Activated naive CD4-positive, alpha-beta T cell treated with anti-CD3 and anti-CD28 coated beads, Interleukin-2, amount 50 U/mL, for 16 hours (primary cell): Measurements from ENCODE around the gene SFXN5.
A peak's percentile ranks its signal among the peaks of the same experiment; 100 is the strongest.
"Not testable (repeated sequence)": the region's sequence is repeated elsewhere in the genome, so short reads cannot be mapped to it uniquely, and the experiment has no call there.

Source experiments
- DNase-seq: peaks from one replicate; pipeline ENCODE4 v3.0.0-alpha.2; 2020

SFXN5 gene

DNA sequence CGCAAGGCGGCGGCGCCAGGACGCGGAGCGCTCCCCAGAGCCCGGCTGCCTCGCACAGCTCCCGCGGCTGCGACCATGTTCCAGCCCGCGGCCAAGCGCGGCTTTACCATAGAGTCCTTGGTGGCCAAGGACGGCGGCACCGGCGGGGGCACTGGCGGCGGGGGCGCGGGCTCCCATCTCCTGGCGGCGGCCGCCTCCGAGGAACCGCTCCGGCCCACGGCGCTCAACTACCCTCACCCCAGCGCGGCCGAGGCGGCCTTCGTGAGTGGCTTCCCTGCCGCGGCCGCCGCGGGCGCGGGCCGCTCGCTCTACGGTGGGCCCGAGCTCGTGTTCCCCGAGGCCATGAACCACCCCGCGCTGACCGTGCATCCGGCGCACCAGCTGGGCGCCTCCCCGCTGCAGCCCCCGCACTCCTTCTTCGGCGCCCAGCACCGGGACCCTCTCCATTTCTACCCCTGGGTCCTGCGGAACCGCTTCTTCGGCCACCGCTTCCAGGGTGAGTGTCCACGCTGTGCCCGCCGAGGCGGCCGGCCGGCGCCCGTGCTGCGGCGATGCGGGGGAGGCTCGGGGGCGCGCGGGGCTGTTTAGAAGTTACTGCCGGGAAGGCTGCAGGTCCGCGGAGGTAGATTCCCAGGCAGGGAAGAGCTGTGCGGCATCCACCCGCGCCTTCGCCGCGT is 153.5 kb downstream of the SFXN5 start:
- DNase-seq = peak; percentile 34

DNA sequence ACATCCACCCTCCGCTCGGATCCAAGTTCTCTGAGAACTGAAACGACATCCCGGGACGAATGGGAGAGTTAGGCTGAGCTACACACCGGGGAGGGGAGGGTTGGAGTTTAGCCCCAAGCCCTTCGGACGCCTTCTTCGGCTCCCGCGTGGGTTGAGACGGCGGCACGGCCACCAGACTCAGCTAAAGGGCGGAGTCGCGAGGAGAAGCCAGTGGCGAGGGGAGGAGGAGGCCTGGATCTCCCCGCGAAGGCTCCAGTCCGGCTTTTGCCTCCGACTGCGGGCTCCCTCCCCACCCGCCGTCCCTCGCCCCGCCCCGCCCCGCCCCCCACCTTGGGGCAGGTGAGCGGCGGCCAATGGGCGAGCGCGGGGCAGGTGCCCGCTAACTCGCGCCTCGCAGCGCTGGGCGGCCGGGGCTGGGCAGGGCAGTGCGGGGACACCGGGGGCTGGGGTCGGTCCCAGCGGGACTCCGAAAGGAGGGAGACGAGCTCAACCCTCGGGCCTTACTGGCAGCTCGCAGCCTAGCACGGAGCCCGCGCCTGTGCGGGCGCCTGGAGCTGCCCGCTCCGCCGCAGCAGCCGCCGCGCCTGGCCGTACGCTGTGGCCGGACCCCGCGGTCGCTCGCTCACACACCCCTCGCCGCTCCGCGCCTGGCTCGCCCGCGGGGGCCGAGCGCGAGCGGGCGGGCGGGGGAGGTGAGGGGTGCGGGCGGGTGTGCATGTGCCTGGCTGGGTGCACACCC is 154.2 kb downstream of the SFXN5 start, which contains the start of gene EMX1:
Gene EMX1, plus strand, starts transcription at position 382 of the 739 bp plus-strand sequence. Its CDS starts 334 bp downstream, at position 716.
- peak; percentile 62 for DNase-seq

DNA sequence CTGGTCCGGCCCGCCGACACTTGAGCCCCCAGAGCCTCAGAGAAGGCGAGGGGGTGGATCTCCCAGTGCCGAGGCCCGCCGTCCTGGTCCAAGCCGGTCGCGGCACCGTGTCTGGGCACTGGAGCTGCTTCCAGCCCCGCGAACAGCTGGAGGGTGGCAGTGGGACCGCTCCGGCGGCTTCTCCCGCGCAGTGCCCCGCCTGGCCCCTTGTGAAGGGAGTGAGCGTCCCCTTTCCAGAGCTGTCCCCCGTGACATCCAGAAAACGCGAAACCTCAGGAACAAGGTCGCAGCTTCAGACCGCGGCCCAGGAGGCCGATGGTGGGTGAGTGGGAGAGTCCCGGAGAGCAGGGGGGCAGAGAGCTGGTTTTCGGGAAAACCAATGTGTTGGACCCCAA is 154.8 kb downstream of the SFXN5 start:
- no peak for DNase-seq

DNA sequence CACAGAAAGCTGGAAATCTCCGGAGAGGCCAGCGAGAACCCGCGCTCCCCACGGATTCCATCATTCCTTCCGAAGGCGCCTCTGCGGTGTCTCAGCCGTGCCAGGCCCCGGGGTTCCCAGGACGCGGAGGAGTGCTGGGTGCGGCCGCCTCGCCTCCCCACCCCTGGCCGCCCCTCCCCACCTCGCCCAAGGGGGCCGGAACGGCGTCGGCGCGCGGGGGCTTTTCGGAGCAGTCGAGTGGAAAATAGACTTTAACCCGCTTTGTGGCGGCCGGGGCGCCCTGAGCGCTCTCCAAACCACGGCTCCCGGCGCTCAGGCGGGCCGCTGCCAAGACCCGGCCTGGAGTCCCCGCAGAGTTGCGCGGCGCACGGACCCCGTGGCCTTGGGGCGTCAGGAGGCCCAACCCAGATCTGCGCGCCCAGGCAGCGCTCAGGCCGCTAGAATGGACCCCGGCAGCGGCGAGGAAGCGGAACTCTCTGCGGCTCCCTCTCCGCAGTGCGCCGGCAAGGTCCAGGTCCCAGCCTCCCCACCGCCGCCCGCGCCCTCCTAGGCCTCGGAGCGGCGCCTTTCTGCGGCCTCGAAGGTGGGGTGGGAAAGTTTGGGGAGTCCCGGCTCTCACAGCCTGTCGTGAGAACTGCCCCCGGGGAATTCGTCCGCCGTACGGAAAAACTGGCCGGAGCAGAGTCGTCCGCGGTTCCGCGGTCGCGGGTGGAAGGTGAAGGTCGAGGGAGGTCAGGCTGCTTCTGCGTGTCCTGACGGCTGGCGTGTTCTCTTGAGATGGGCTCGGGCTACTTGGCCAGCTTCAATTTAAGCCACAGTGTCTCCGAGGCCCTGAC is 155.4 kb downstream of the SFXN5 start:
- peak; percentile 59 for DNase-seq

DNA sequence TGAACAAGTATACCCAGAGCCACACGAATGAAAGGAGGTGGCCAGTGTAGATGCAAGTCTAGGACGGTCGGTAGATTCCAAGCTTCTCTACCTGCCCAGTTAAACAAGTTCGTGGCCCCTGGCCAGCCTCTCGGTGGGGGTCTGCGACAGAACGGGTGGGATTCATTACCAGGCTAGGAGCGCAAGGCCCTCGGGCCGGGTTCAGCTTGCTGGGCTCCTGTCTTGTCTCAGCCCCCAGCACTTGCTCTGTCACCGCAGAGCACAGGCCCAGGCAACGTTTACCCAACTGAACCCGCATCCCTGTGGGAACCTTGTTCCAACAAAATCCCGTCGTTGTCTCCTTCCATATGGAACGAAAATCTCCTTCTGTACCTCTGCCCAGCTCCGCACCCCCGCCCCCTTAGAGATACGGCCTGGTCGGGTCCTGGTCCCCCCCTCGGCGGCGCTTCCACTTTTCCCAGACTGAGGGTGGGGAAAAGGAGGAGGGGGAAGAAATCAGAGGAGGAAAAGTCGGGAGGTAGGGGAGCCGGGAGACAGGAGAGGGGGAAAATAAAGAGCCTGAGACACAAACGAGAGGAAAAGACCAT is 156.1 kb downstream of the SFXN5 start:
- DNase-seq = no peak

DNA sequence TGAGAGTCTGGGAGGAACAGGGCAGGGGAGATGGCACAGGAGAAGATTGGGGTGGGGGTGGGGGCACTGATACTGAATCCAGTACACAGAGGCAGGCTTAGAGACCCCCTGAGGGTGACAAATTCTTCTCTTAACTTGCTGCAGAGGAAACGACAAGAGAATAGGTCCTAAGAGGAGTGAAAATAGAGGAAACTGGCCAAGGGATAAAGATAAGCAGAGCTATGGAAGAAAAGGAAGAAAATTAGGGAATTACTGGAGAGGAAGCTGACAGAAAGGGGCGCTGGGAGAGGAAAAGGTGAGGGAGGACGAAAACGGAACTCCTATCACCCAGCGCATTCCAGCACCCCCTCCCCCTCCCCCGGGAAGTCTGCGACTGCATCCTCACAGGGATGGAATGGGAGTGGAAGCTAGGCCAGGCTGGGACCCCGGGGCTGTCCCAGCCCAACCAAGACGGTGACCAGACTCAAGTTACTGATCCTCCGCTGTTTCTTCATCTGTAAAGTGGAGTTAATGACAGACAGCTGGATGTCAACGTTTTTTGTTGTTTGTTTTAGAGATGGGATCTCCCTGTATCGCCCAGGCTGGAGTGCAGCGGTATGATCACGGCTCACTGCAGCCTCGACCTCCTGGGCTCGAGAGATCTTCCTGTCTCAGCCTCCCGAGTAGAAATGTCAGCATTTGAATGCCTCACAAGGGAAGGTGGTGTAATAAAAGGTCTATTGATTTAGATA is 156.8 kb downstream of the SFXN5 start:
- DNase-seq = no peak

DNA sequence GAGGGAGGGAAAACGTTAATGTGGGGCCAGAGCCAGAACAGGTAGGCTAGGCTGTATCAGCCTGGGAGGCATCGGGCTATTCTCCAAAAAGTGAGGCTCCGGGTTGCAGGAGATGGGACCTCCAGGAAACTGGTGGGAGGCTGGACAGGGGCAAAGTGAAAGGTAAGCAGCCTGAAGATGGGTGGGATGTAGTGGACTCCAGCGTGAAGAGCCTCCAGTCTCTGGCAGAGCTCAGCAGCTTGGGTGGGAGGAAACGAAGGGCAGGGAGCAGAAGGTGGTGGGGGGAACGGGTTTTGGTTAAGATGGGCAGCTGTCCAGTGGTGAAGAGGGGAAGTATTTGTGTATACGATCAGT is 157.3 kb downstream of the SFXN5 start:
- no peak for DNase-seq

DNA sequence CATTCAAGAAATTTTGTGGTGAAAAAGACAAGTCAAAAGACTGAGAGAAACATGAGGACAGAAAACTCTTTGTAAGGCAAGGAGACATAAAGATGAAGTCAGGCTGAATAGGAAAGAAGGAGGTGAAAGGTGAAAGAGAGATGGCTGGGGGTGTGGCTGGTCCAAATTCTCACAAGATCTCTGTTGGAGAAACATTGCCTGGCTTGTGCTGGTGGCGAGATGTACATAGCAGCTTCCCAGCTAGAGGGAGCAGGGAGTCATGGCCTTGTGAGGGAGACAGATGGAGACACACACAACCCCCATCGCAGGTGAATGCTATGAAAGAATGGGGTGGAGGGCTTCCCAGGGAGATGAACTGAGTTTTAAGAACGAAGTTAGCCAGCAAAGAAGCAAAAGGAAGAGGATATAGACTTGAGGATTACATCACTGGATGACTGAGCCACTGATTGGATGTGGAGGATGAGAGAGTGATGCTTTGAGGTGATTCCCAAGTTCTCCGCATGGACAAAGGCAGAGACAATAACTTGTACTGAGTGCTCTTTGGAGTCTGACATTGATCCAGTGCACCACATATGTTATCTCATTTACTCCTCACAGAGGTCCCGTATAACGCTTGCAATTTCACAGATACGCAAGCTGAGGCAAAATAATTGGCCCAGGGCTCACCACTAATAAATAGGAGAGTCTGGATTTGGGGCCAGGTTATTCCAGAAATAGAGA is 157.9 kb downstream of the SFXN5 start:
- DNase-seq = no peak

DNA sequence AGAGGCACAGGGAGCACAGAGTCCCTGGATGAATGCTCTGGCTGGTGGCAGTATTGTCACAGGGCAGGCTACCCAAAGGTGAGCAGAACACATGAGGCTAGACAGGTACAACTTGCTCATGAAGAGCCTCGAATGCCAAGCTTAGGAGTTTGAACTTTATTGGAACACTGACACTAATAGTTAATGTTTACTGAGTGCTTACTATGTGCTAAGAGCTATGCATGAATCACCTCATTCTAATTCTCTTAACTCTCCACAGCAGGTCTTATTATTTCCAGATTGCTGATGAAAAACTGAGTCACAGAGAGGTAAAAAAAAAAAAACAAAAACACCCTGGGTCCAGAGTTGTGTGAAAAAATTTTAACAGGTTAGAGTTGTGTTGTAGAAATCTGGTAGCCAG is 160.3 kb downstream of the SFXN5 start:
- DNase-seq = no peak

DNA sequence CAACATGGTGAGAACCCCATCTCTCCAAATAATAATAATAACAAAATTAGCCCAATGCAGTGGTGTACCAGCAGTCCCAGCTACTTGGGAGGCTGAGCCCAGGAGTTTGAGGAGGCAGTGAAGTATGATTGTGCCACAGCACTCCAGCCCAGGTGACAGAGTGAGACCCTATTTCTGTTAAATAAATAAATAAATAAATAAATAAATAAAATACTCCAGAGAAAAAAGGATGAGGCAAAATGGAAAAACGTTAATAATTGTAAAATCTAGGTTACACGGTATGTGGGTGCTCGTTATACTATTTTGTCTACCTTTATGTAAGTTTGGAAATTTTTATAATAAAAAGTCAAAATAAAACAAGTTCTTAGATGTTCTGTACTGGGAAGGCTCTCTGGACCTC is 162.8 kb downstream of the SFXN5 start:
- no peak for DNase-seq

DNA sequence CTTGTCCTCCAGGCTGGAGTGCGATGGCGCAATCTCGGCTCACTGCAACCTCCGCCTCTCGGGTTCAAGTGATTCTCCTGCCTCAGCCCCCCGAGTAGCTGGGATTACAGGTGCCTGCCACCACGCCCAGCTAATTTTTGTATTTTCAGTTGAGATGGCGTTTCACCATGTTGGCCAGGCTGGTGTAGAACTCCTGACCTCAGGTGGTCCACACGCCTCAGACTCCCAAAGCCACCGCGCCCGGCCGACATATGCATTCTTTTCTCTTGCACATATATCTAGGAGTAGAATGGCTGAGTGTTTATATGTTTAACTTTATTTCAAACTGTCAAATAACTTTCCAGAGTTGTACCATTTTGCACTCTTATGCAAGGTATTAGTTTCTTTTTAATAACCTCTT is 164.1 kb downstream of the SFXN5 start:
- not testable (repeated sequence) for DNase-seq

DNA sequence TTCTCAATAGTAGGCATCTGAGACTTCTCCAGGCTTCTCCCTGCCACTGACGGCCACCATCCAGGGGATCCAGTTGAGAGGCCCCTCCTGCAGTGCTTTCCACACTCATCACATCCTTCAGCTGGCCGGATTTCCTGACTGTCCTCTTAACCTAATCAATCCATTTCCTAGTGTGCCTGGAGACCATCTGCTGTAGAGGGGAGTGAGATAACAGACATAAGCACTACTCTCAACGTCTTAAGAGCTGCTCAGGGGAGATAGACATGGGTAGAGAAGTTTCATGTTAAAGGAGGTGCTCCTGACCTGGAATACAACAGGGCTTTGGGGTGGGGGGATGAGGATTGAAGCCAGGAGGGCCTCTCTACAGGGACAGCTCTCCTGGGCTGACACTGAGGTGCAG is 170.1 kb downstream of the SFXN5 start:
- no peak for DNase-seq

DNA sequence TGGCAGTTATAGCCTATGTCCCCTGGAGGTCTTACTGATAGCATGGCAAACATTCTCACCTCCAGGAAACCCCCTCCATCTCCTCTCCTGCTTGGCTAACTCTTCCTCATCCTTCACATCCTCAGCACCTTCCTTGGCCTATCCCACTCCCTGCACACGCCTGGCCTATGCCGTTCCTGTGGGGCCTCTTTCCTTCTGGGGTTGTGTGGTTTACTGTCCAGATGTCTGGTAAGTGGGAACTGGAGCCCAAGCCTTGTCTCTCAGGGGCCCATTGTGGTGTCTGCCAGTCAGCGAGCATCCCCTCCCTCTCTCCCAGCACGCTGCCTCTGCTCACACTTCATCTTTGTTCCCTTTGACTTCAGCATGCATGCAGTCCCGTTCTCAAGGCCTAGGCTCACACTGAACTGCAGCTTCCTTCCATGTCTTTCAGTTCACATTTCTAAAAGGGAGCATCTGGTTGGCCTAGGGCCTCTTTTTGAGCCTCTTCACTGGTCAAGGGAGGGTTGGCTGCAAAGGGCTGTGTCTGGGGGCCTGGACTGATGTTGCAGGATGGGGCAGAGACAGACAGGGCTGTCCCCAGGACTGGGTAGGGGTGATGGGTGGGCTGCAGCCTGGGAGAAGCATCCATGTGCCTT is 171.2 kb downstream of the SFXN5 start:
- DNase-seq = no peak

DNA sequence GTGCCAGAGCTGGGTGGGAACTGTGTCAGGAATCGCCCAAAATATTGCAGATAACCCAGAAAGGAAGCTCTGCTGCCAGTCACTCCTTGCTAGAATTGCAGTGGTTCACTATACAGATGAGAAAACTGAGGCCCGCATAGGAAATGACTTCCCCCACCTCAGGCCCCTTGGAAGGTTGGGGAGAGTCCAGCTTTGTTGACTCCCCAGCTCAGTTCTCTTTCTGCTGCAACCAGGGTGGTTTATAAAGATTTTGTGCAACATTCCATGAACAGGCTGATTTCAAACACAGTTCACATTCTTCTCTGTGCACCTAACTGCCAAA is 173.0 kb downstream of the SFXN5 start:
- DNase-seq = no peak

DNA sequence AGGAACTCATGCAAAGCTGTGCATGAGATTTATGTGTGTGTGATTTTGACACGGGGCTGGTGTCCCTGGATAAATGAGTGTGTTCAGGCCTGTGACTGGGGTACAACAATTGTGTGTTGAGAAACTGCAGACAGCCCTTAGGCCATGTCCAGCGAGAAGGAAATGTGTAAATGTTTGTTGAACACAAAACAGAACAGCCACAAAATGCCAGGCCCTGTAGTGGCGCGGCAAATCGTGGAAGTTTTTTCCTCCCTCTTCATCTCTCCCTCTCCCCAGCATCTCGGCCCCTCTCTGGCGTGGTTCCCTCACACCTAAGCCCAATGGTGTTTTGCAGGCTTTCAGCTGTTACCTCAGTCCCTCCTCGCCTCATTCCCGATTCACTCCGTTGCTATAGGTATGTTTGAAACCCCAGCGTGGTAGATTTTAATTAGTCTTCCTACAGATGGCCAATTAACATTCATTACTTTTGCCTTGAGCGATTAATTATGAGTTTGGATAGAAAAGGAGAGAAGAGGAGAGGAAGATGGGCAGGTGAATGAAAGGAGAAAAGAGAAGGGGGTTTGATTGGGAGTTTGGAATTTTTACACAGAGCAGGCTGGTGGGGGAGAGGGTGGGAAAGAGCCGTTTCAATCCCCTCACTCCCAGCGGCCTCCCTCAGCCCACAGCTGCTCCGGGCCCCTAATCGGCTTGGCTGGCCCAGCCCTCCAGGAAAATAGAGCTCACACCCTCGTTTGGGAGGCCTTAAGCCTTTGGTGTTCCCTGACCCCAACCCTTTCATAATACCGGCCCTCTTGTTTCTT is 173.5 kb downstream of the SFXN5 start:
- DNase-seq = no peak

DNA sequence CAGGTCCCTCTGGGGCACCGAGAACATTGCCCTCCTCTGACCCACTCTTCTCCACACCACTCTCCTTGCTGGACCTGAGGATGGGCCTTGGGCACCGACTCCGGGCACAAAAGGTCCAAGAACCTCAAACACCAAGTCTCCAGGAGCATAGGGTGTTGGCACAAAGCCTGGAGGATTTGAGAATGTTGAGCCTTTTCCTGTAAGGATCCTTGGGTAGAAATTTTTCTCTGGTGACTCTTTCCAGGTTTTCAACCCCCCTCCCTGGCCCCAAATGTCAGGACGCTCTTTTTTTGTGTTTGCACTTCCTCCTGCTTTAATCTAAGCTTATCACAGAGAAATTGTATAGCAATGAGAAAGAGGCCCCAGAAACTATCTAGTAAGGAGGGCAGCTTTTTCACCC is 175.1 kb downstream of the SFXN5 start:
- no peak for DNase-seq

DNA sequence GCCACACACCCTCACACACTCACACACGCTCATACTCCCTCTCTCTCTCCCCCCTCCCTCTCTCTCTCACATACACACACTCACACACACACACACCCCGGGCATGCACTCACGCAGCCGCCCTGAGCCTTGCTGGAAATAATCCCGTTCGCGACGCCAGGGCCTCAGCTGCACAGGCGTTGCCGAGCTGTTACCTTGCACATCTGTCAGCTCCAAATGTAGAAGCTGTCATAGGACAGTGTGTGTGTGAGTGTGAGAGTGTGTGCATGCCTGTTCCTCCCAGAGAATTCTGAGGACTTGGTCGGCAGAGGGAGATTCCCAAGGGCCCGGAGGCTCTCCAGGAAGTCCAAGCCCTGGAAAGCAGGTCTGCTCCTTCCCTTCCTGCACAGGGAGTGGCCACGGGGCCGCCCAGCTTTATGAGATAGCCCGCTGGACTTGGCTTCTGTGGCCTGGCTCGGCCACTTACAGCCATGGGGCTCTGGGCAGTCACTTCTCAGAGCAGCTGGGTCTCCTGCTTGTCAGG is 175.7 kb downstream of the SFXN5 start:
- no peak for DNase-seq

DNA sequence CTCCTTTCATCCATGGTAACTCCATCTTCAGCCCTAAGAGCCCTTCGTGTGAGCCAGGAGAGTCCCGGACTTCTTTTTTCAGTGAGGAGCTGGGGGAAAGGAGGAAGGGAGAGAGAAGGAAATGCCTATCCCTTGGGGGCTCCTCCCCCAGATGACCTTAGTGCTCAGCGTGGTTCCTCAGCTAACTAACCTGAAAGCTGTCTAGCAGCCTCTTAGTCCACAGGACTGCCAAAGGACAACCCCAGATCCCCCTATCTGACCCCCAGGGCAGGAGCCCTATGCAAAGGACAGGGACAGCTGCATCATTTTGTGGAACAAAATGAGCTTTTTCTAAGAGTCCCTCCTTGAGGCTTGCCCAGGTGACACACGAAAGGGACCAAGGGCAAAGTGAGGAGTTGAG is 176.4 kb downstream of the SFXN5 start:
- DNase-seq = no peak

DNA sequence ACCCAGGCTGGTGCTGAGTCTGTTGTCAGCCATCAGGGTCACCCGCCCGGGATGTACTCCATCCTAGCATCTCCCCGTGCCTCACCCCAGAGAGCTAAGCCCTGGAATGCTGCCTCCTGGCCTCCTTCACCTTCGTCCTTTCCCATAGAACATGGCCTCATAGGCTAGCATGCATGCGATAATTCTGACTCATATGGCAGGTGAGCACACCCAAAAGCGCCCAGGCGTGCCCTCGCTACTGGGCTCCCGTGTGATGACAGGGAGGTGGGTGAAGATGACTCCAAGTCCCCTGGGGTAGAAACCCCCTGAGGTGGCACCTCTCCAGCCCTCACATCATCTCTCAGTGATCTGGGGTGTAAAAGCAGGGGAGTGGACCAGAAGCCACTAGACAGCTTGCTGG is 177.0 kb downstream of the SFXN5 start:
- no peak for DNase-seq

DNA sequence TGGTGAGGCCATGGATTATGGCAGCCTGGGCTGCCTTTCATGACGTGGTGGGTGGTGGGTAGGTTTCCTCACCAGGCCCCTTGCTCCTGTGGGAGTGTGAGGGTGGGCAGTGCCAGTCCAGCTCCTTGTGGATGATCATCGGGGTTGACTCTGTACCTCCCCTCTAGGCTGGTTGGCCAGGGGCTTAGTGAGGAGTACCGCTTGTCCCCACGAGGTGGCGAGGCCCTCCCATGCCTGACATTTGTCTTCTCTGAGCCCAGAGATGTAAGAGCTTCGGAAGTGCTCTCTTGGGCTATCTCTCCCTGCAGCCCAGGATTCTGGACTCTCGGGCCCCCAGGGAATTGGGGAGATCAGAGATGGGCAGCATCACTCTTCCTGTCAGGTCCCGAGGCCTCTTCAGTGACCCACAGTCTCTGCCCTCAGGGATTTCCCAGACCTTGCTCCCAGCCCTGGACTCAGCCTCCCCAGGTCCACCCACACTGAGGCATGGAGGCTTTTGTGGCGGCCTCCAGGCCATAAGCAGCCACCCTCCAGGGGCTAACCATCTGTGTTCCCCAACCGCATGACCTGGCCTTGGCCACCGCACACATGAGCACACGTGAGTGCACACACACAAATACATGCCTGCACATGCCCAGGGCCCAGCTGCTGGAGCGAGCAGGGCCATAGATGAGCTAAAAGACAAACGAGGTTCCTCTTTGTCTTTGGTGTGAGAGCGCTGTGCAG is 177.8 kb downstream of the SFXN5 start:
- peak; percentile 46 for DNase-seq
